WTC11 (cell line): ENCODE measurements around the gene TSR3.

Experiments used
- ATF2 ChIP-seq: sonication (generic); formaldehyde crosslinking; IDR thresholded peaks from 2 replicates; pipeline ENCODE4 v1.8.1; 2022; ENCODE audit warnings: low read depth, missing genetic modification reagents, borderline replicate concordance
- CTCF ChIP-seq: fragments of 200-600 bp; IDR thresholded peaks from 2 replicates; pipeline ENCODE4 v1.8.0; 2022; ENCODE audit warnings: antibody characterized with exemption
- MXD4 ChIP-seq: fragments of 250-450 bp; sonication (Bioruptor Pico); IDR thresholded peaks from 2 replicates; pipeline ENCODE4 v1.8.0; 2021; ENCODE audit warnings: mild to moderate bottlenecking, moderate library complexity, borderline replicate concordance

GRCh38 chr16:1299868-1300203 lies 51.8 kb downstream of the TSR3 start:
- no peak for TF ChIP-seq ATF2 (CRISPR knock-in tag)
- TF ChIP-seq MXD4 (CRISPR knock-in tag) = no peak
- TF ChIP-seq CTCF = no peak
